ENCODE measurements around the gene NGFR. TPM values are rescaled to one million over a fixed set of nuclear protein-coding genes. Genes with fewer than 3 reads are reported as not detected.

The NGFR gene
- polyA plus RNA-seq, 2 donors = 2.0 to 5.6 TPM

DNA sequence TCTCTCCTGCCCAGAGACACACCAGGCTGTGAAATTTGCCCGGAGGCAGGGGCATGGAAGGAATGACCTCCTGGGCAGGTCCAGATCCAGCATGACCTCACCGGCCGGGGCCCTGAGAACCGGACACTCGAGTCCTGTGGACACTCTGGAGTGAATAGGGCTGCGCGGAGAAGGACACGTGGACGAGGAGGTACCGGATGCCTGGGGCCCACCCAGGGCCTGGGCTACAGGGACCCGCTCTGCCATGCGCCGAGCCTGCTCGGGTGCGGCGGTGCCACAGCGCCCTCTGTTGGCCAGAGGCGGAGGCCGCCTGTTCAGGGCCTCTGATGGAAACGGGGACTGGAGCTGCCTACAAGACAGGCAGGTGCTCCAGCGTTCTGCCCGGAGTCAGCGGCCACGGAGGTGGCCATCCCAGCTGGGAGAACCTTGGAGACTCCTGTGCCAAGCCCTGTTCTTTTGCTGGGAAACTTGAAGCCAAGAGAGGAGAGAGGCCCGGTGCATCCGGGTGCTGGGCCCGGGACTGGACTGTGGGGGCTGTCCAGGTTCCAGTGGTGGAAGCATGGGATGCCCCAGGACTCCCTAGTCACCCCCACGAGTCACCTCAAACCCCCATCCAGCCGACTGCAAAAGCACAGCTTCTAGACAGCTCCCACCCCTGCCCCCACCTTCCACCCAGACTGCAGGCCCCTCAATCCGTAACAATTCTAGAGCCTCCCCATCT, 61.3 kb downstream of the NGFR start:
- H3K27me3 ChIP-seq (ENCODE audit: control insufficient read depth in 1 of 2, insufficient read depth in 2 of 2, low read length in 2 of 2) = no peaks in the 10 kb centered on the region
- H3K36me3 ChIP-seq (ENCODE audit: control insufficient read depth in 2 of 2, insufficient read depth in 2 of 2, low read length in 1 of 2) = no peaks in the 10 kb centered on the region
- peaks cover 0 to 3% of the 10 kb centered on the region in 2 donors for H3K4me1 ChIP-seq (ENCODE audit: control insufficient read depth in 2 of 2, insufficient read depth in 2 of 2, low read length in 1 of 2)
- no peak overlapping the region for H3K27ac ChIP-seq (ENCODE audit: low read depth in 2 of 2, low read length in 1 of 2)
- WGBS, 2 donors = 13 to 15% methylated on average over 28 to 30 of the region's 30 CpGs
- H3K9me3 ChIP-seq (ENCODE audit: control insufficient read depth in 2 of 2, insufficient read depth in 1 of 2, low read depth in 1 of 2, low read length in 1 of 2) = no peaks in the 10 kb centered on the region
- H3K4me3 ChIP-seq (ENCODE audit: low read depth in 1 of 2, low read length in 2 of 2) = no peak overlapping the region

DNA sequence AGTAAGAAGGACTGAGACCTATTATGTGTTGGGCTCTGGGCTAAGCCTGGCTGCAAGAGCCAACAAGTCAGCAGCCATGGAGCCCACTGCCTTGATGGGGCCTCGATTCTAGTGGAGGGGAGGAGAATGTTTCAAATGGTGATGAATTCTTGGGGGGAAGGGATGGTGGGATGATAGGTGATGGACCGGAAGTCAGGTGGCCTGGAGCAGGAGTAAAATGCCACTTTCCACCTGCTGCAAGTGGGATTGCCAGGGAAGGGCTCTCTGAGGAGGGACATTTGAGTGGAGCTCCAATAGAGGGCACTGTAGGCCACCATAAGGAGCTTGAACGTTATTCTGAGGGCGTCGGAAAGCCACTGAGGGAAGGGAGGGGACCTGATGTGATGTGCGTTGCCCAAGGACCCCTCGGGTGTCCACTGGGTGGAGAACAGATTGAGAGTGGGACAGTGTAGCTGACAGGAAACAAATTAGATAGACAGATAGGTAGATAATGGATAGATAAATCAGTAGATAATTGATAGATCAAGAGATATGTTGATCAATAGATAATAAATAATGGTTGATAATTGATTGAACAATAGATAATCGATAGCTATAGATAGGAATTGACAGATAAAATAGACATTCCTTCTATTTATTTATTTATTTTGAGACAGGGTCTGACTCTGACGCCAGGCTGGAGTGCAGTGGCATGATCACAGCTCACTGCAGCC, 62.4 kb downstream of the NGFR start:
- Histone ChIP-seq H3K36me3 (ENCODE audit: control insufficient read depth in 2 of 2, insufficient read depth in 2 of 2, low read length in 1 of 2) (no peaks in the 10 kb centered on the region), H3K4me1 (ENCODE audit: control insufficient read depth in 2 of 2, insufficient read depth in 2 of 2, low read length in 1 of 2) (peaks cover 0 to 3% of the 10 kb centered on the region in 2 donors), H3K27ac (ENCODE audit: low read depth in 2 of 2, low read length in 1 of 2) (no peak overlapping the region), H3K27me3 (ENCODE audit: control insufficient read depth in 1 of 2, insufficient read depth in 2 of 2, low read length in 2 of 2) (no peaks in the 10 kb centered on the region), H3K4me3 (ENCODE audit: low read depth in 1 of 2, low read length in 2 of 2) (no peak overlapping the region), H3K9me3 (ENCODE audit: control insufficient read depth in 2 of 2, insufficient read depth in 1 of 2, low read depth in 1 of 2, low read length in 1 of 2) (no peaks in the 10 kb centered on the region)
- 16 to 20% methylated on average over 9 of the region's 9 CpGs for WGBS, 2 donors

Other genes with a start within 250 kb of the NGFR start
- 10 to 100 TPM in 1 of 2 donors, 1 to 10 TPM in 1; 6.5 to 18.5 TPM for gene ZNF652, start 133.0 kb upstream of the NGFR start, polyA plus RNA-seq
- gene PHB1, start 80.4 kb upstream of the NGFR start, polyA plus RNA-seq = 100 to 1,000 TPM in 1 of 2 donors, 10 to 100 TPM in 1; 53.6 to 164 TPM
- gene NXPH3, start 80.6 kb downstream of the NGFR start, polyA plus RNA-seq = 1 to 10 TPM in 1 of 2 donors, under 1 TPM in 1; 0.69 to 2.2 TPM
- gene SPOP, start 182.8 kb downstream of the NGFR start, polyA plus RNA-seq = 10 to 100 TPM; 15.1 to 22.6 TPM
- gene SLC35B1, start 212.7 kb downstream of the NGFR start, polyA plus RNA-seq = 10 to 100 TPM; 25.0 to 42.2 TPM